AG08396 (cell line): Measurements from ENCODE around the gene SLC1A1.

Experiments
- DNase-seq: peaks from one replicate; pipeline ENCODE4 v3.0.0; 2012; ENCODE audit warnings: low spot score, mixed read lengths

Gene SLC1A1

DNA sequence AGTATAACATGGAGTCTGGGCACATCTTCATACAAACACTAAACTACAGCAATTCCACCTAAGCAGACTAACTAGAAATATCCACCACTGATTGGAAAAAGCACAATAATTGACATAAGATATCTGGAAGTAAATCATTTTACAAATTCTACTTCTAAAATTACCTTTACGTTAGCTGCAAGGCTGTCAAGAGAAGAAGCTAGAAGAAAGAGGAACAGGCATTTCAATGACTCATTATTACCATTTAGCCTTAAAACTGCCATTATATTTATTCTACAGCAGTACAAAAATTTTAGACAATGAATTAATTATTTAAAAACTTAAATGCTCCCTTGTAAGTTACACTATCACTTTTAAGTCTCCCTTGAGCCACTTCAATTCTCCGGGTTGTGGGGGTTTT is 128.4 kb downstream of the SLC1A1 start:
- DNase-seq, result no peak

GRCh38 chr9:4620057-4620765 is 129.9 kb downstream of the SLC1A1 start:
- no peak for DNase-seq

- peak; percentile 25 for DNase-seq
These were observed 130.8 kb downstream of the SLC1A1 start for GRCh38 chr9:4620881-4621555.

GRCh38 chr9:4622016-4622415 is 131.7 kb downstream of the SLC1A1 start:
- DNase-seq, result no peak

GRCh38 chr9:4630836-4631235 is 140.6 kb downstream of the SLC1A1 start:
- no peak for DNase-seq
